Neural progenitor cell (in vitro differentiated cells): ENCODE measurements around the gene FLAD1. TPM values are rescaled to one million over a fixed set of nuclear protein-coding genes. Genes with fewer than 3 reads are reported as not detected.

ENCODE experiments used
- DNase-seq: peaks from one replicate; pipeline ENCODE4 v3.0.0-alpha.2; 2016; ENCODE audit warnings: low spot score
- H2AFZ ChIP-seq: fragments of 200-600 bp; sonication (generic); replicated peaks from 2 replicates; pipeline ENCODE4 v1.6.1; 2016; ENCODE audit warnings: antibody characterized with exemption
- H3F3A ChIP-seq: fragments of 200-600 bp; sonication (generic); 2 replicates; pipeline ENCODE4 v1.6.1; 2016; ENCODE audit warnings: antibody characterized with exemption, low read depth
- H3K27ac ChIP-seq: fragments of 200-600 bp; sonication (generic); 2 replicates; pipeline ENCODE4 v1.5.1; 2016; ENCODE audit warnings: mild to moderate bottlenecking
- H3K27me3 ChIP-seq: fragments of 200-600 bp; sonication (generic); 2 replicates; pipeline ENCODE4 v1.6.1; 2016; ENCODE audit warnings: mild to moderate bottlenecking, moderate library complexity
- H3K36me3 ChIP-seq: fragments of 200-600 bp; sonication (generic); 2 replicates; pipeline ENCODE4 v1.5.1; 2016
- H3K4me1 ChIP-seq: fragments of 200-600 bp; sonication (generic); 2 replicates; pipeline ENCODE4 v1.6.1; 2016; ENCODE audit warnings: mixed run types
- H3K4me2 ChIP-seq: fragments of 200-600 bp; sonication (generic); 2 replicates; pipeline ENCODE4 v1.6.1; 2016
- H3K4me3 ChIP-seq: fragments of 200-600 bp; sonication (generic); 2 replicates; pipeline ENCODE4 v1.5.1; 2016
- H3K79me2 ChIP-seq: fragments of 200-600 bp; sonication (generic); 2 replicates; pipeline ENCODE4 v1.6.1; 2016; ENCODE audit warnings: low read depth
- H3K9ac ChIP-seq: fragments of 200-600 bp; sonication (generic); 2 replicates; pipeline ENCODE4 v1.6.1; 2016
- H3K9me3 ChIP-seq: fragments of 200-600 bp; sonication (generic); 2 replicates; pipeline ENCODE4 v1.5.1; 2016; ENCODE audit warnings: low read depth
- H4K20me1 ChIP-seq: fragments of 200-600 bp; sonication (generic); 2 replicates; pipeline ENCODE4 v1.6.1; 2016; ENCODE audit warnings: low read depth
- H3K27ac Mint-ChIP-seq: 3 replicates; pipeline ENCODE4 v1.8.0; 2021; ENCODE audit warnings: mixed read lengths
- H3K27me3 Mint-ChIP-seq: 2 replicates; pipeline ENCODE4 v1.8.0; 2022; ENCODE audit warnings: low read depth, mild to moderate bottlenecking, inconsistent platforms, moderate library complexity, mixed read lengths; ENCODE audit not compliant: insufficient read depth
- H3K36me3 Mint-ChIP-seq: 3 replicates; pipeline ENCODE4 v1.8.0; 2021; ENCODE audit warnings: mixed read lengths
- H3K4me1 Mint-ChIP-seq: 3 replicates; pipeline ENCODE4 v1.8.0; 2021; ENCODE audit warnings: mixed read lengths
- H3K4me3 Mint-ChIP-seq: 3 replicates; pipeline ENCODE4 v1.8.0; 2021; ENCODE audit warnings: mild to moderate bottlenecking, moderate library complexity, mixed read lengths
- H3K9me3 Mint-ChIP-seq: 3 replicates; pipeline ENCODE4 v1.8.0; 2020; ENCODE audit warnings: mixed read lengths
- CTCF ChIP-seq: fragments of 200-600 bp; sonication (generic); IDR thresholded peaks from 2 replicates; pipeline ENCODE4 v1.5.1; 2017; ENCODE audit warnings: antibody characterized with exemption, mild to moderate bottlenecking
- EZH2 ChIP-seq: fragments of 200-600 bp; sonication (generic); IDR thresholded peaks from 2 replicates; pipeline ENCODE4 v1.6.1; 2017; ENCODE audit warnings: antibody characterized with exemption, mild to moderate bottlenecking, moderate library complexity
- EZH2phosphoT487 ChIP-seq: fragments of 200-600 bp; sonication (generic); IDR thresholded peaks from 2 replicates; pipeline ENCODE4 v1.6.1; 2017; ENCODE audit warnings: antibody characterized with exemption
- total RNA-seq: library from RNA; depleted of rRNA; stranded (reverse); fragments of >200 nt; gene quantifications from 2 replicates; pipeline ENCODE4 v1.2.3, GENCODE V29; 2015; ENCODE audit warnings: low replicate concordance

FLAD1 gene
- total RNA-seq, 1 donor from 2014 or later: 19.3 TPM

GRCh38 chr1:155023627-155024026 lies 40.5 kb downstream of the FLAD1 start:
- Histone ChIP-seq H3K9me3 (no peaks in the 10 kb centered on the region), H3K36me3 (no peaks in the 10 kb centered on the region), H3K4me1 (peaks cover 15% of the 10 kb centered on the region), H3K79me2 (no peaks in the 10 kb centered on the region), H3K4me2 (no peak overlapping the region), H3F3A (peaks cover 13% of the 10 kb centered on the region), H2AFZ (no peak overlapping the region), H3K27ac (no peak overlapping the region), H3K27me3 (no peaks in the 10 kb centered on the region), H4K20me1 (peaks cover 5% of the 10 kb centered on the region), H3K4me3 (no peak overlapping the region), H3K9ac (no peak overlapping the region)
- H3K4me3 Mint-ChIP-seq: no peak overlapping the region
- TF ChIP-seq EZH2: no peak
- TF ChIP-seq CTCF: no peak
- no peak for TF ChIP-seq EZH2phosphoT487
- no peaks in the 10 kb centered on the region for H3K36me3 Mint-ChIP-seq
- H3K27ac Mint-ChIP-seq: no peak overlapping the region
- H3K27me3 Mint-ChIP-seq: peaks cover 18% of the 10 kb centered on the region
- H3K9me3 Mint-ChIP-seq: no peaks in the 10 kb centered on the region
- H3K4me1 Mint-ChIP-seq: peaks cover 15% of the 10 kb centered on the region
- DNase-seq: no peak

GRCh38 chr1:155024315-155024714 lies 41.2 kb downstream of the FLAD1 start:
- H3K27ac ChIP-seq: no peak overlapping the region
- H3K27me3 Mint-ChIP-seq: peaks cover 18% of the 10 kb centered on the region
- H3K27me3 ChIP-seq: no peaks in the 10 kb centered on the region
- H2AFZ ChIP-seq: no peak overlapping the region
- peaks cover 14% of the 10 kb centered on the region for H3K4me1 Mint-ChIP-seq
- H3K27ac Mint-ChIP-seq: no peak overlapping the region
- H3K4me2 ChIP-seq: no peak overlapping the region
- peaks cover 6% of the 10 kb centered on the region for H3F3A ChIP-seq
- TF ChIP-seq EZH2 (no peak), EZH2phosphoT487 (no peak), CTCF (no peak)
- H3K36me3 Mint-ChIP-seq: no peaks in the 10 kb centered on the region
- no peak overlapping the region for H3K9ac ChIP-seq
- H3K9me3 ChIP-seq: no peaks in the 10 kb centered on the region
- H4K20me1 ChIP-seq: peaks cover 3% of the 10 kb centered on the region
- H3K79me2 ChIP-seq: no peaks in the 10 kb centered on the region
- DNase-seq: no peak
- H3K36me3 ChIP-seq: no peaks in the 10 kb centered on the region
- no peaks in the 10 kb centered on the region for H3K9me3 Mint-ChIP-seq
- H3K4me1 ChIP-seq: peaks cover 8% of the 10 kb centered on the region
- no peak overlapping the region for H3K4me3 ChIP-seq
- no peak overlapping the region for H3K4me3 Mint-ChIP-seq

- H3K9ac ChIP-seq: no peak overlapping the region
- H4K20me1 ChIP-seq: no peaks in the 10 kb centered on the region
- H3K4me2 ChIP-seq: no peak overlapping the region
Observed at GRCh38 chr1:155026154-155026553, 43.0 kb downstream of the FLAD1 start.

More at GRCh38 chr1:155026154-155026553, 43.0 kb downstream of the FLAD1 start:
- H3K79me2 ChIP-seq: no peaks in the 10 kb centered on the region
- no peak for DNase-seq
- no peak overlapping the region for H3K27ac ChIP-seq
- no peaks in the 10 kb centered on the region for H3K36me3 ChIP-seq
- no peak overlapping the region for H3K27ac Mint-ChIP-seq
- no peaks in the 10 kb centered on the region for H3K9me3 Mint-ChIP-seq
- H3K4me3 Mint-ChIP-seq: no peak overlapping the region
- peaks cover 12% of the 10 kb centered on the region for H3K27me3 Mint-ChIP-seq
- H3K4me1 ChIP-seq: no peaks in the 10 kb centered on the region
- H3K9me3 ChIP-seq: no peaks in the 10 kb centered on the region
- H3F3A ChIP-seq: no peaks in the 10 kb centered on the region
- no peaks in the 10 kb centered on the region for H3K27me3 ChIP-seq
- H3K4me3 ChIP-seq: no peak overlapping the region
- no peaks in the 10 kb centered on the region for H3K36me3 Mint-ChIP-seq
- TF ChIP-seq CTCF: no peak
- no peak for TF ChIP-seq EZH2
- no peak for TF ChIP-seq EZH2phosphoT487
- H3K4me1 Mint-ChIP-seq: peaks cover 5% of the 10 kb centered on the region
- no peak overlapping the region for H2AFZ ChIP-seq
